Neural cell (in vitro differentiated cells): ENCODE results near the gene CDK4. TPM values are rescaled to one million over a fixed set of nuclear protein-coding genes. Genes with fewer than 3 reads are reported as not detected.

Experiments
- H2AFZ ChIP-seq: fragments of 200-600, 300-800 bp; sonication (generic), shearing (Covaris generic); 2 replicates; pipeline ENCODE4 v1.6.0; 2014; ENCODE audit warnings: low read depth, mild to moderate bottlenecking, antibody characterized with exemption, low read length, moderate library complexity
- H3F3A ChIP-seq: fragments of 200-600 bp; shearing (Covaris generic); 2 replicates; pipeline ENCODE4 v1.6.1; 2016; ENCODE audit warnings: mild to moderate bottlenecking, moderate library complexity, mixed read lengths, antibody characterized with exemption, low read length; ENCODE audit not compliant: insufficient read depth, poor library complexity, severe bottlenecking
- H3K27ac ChIP-seq: fragments of 200-600, 300-800 bp; sonication (generic), shearing (Covaris generic); 2 replicates; pipeline ENCODE4 v1.5.1; 2014; ENCODE audit warnings: mild to moderate bottlenecking, low read length, moderate library complexity
- H3K27me3 ChIP-seq: fragments of 300-800, 200-600 bp; sonication (generic), shearing (Covaris generic); 2 replicates; pipeline ENCODE4 v1.6.0; 2014; ENCODE audit warnings: mild to moderate bottlenecking, low read depth, low read length, moderate library complexity; ENCODE audit not compliant: insufficient read depth
- H3K36me3 ChIP-seq: fragments of 300-800, 200-600 bp; sonication (generic), shearing (Covaris generic); 2 replicates; pipeline ENCODE4 v1.5.1; 2014; ENCODE audit warnings: mild to moderate bottlenecking, antibody characterized with exemption, low read length, moderate library complexity; ENCODE audit not compliant: insufficient read depth
- H3K4me2 ChIP-seq: fragments of 300-800, 200-600 bp; sonication (generic), shearing (Covaris generic); 2 replicates; pipeline ENCODE4 v1.6.0; 2014; ENCODE audit warnings: mild to moderate bottlenecking, low read length
- H3K4me3 ChIP-seq: fragments of 300-800, 200-600 bp; sonication (generic), shearing (Covaris generic); 2 replicates; pipeline ENCODE4 v1.5.1; 2014; ENCODE audit warnings: mild to moderate bottlenecking, low read length, moderate library complexity
- H3K79me2 ChIP-seq: fragments of 200-600 bp; shearing (Covaris generic); replicated peaks from 2 replicates; pipeline ENCODE4 v1.6.0; 2014; ENCODE audit warnings: mild to moderate bottlenecking, low read length, moderate library complexity; ENCODE audit not compliant: insufficient read depth
- H3K9ac ChIP-seq: fragments of 300-800, 200-600 bp; sonication (generic), shearing (Covaris generic); 2 replicates; pipeline ENCODE4 v1.6.1; 2016; ENCODE audit warnings: mild to moderate bottlenecking, low read length, mixed read lengths
- H3K9me2 ChIP-seq: fragments of 200-600 bp; shearing (Covaris generic); 2 replicates; pipeline ENCODE4 v1.6.1; 2016; ENCODE audit warnings: mild to moderate bottlenecking, low read length, mixed read lengths; ENCODE audit not compliant: insufficient read depth
- H3K9me3 ChIP-seq: fragments of 200-600, 300-800 bp; sonication (generic), shearing (Covaris generic); 2 replicates; pipeline ENCODE4 v1.6.1; 2016; ENCODE audit warnings: mild to moderate bottlenecking, mixed run types, low read length, moderate library complexity, mixed read lengths
- H4K20me1 ChIP-seq: fragments of 200-600 bp; shearing (Covaris generic); 2 replicates; pipeline ENCODE4 v1.6.1; 2016; ENCODE audit warnings: mild to moderate bottlenecking, mixed run types; ENCODE audit not compliant: insufficient read depth
- CTCF ChIP-seq: fragments of 450-650 bp; IDR thresholded peaks from 2 replicates; pipeline ENCODE4 v1.5.1; 2014; ENCODE audit warnings: antibody characterized with exemption, mild to moderate bottlenecking, moderate library complexity; ENCODE audit not compliant: poor library complexity, severe bottlenecking
- EP300 ChIP-seq: fragments of 450-650 bp; conservative IDR thresholded peaks from 2 replicates; pipeline ENCODE4 v1.6.1; 2014; ENCODE audit warnings: antibody characterized with exemption, mild to moderate bottlenecking, moderate library complexity; ENCODE audit not compliant: poor library complexity, severe bottlenecking
- EZH2 ChIP-seq: fragments of 200-600, 300-800 bp; shearing (Covaris generic), sonication (generic); IDR thresholded peaks from 2 replicates; pipeline ENCODE4 v1.6.1; 2014; ENCODE audit warnings: antibody characterized with exemption, low read length, borderline replicate concordance, mild to moderate bottlenecking; ENCODE audit not compliant: insufficient read depth, poor library complexity, severe bottlenecking
- MXI1 ChIP-seq: fragments of 450-650 bp; conservative IDR thresholded peaks from 2 replicates; pipeline ENCODE4 v1.6.1; 2014; ENCODE audit warnings: antibody characterized with exemption, mild to moderate bottlenecking; ENCODE audit not compliant: poor library complexity, severe bottlenecking
- POLR2AphosphoS5 ChIP-seq: IDR thresholded peaks from 2 replicates; pipeline ENCODE4 v1.6.1; 2012
- RAD21 ChIP-seq: fragments of 450-650 bp; conservative IDR thresholded peaks from 2 replicates; pipeline ENCODE4 v1.6.1; 2014; ENCODE audit warnings: antibody characterized with exemption, mild to moderate bottlenecking, moderate library complexity
- REST ChIP-seq: IDR thresholded peaks from 2 replicates; pipeline ENCODE4 v1.6.1; 2012; ENCODE audit warnings: borderline replicate concordance
- SMC3 ChIP-seq: fragments of 450-650 bp; conservative IDR thresholded peaks from 2 replicates; pipeline ENCODE4 v1.6.1; 2014; ENCODE audit warnings: antibody characterized with exemption, mild to moderate bottlenecking, moderate library complexity; ENCODE audit not compliant: poor library complexity
- TAF1 ChIP-seq: IDR thresholded peaks from 2 replicates; pipeline ENCODE4 v1.6.1; 2012; ENCODE audit warnings: low read depth
- polyA plus RNA-seq: library from polyadenylated mRNA; depleted of rRNA; stranded (reverse); fragments of >200 nt; gene quantifications from 2 replicates; pipeline ENCODE4 v1.2.3, GENCODE V29; 2014

Gene CDK4
- polyA plus RNA-seq, 1 donor from 2014 or later: 104 TPM

GRCh38 chr12:57757771-57758170 lies 5.7 kb upstream of the CDK4 start:
- no peaks in the 10 kb centered on the region for H4K20me1 ChIP-seq
- H3K36me3 ChIP-seq: no peaks in the 10 kb centered on the region
- H2AFZ ChIP-seq: no peak overlapping the region

More at GRCh38 chr12:57757771-57758170, 5.7 kb upstream of the CDK4 start:
- H3K27ac ChIP-seq: no peak overlapping the region
- TF ChIP-seq TAF1: no peak
- no peak for TF ChIP-seq MXI1
- no peak for TF ChIP-seq RAD21
- no peak for TF ChIP-seq POLR2AphosphoS5
- no peak for TF ChIP-seq EP300
- TF ChIP-seq EZH2: no peak
- TF ChIP-seq REST: no peak
- TF ChIP-seq SMC3: no peak
- TF ChIP-seq CTCF: no peak
- H3K9me2 ChIP-seq: no peaks in the 10 kb centered on the region
- H3K4me2 ChIP-seq: no peak overlapping the region
- no peak overlapping the region for H3K9ac ChIP-seq
- H3K9me3 ChIP-seq: no peaks in the 10 kb centered on the region
- H3F3A ChIP-seq: no peaks in the 10 kb centered on the region
- no peak overlapping the region for H3K4me3 ChIP-seq
- no peaks in the 10 kb centered on the region for H3K79me2 ChIP-seq
- H3K27me3 ChIP-seq: peaks cover 5% of the 10 kb centered on the region
